Prostate gland (tissue), 2 donors: ENCODE results near the gene CLEC1B. TPM values are rescaled to one million over a fixed set of nuclear protein-coding genes. Genes with fewer than 3 reads are reported as not detected.
"Not testable (repeated sequence)": the region's sequence is repeated elsewhere in the genome, so short reads cannot be mapped to it uniquely, and the experiment has no call there.

Experiments used
- DNase-seq: peaks from one replicate; pipeline ENCODE4 v3.0.0-alpha.2; 2019; ENCODE audit warnings: low spot score
- H3K27ac ChIP-seq, 2 donors: fragments of 200-600 bp; sonication (generic); 2 replicates each; pipeline ENCODE4 v1.5.1; 2017 to 2019
- H3K27me3 ChIP-seq: fragments of 200-600 bp; sonication (generic); replicated peaks from 2 replicates; pipeline ENCODE4 v1.5.1; 2019; ENCODE audit not compliant: insufficient read depth
- H3K36me3 ChIP-seq, 2 donors: fragments of 200-600 bp; sonication (generic); 1 replicate in 1 of 2; 2 replicates in 1 of 2; pipeline versions ENCODE4 v1.5.1 to v1.8.1; 2017 to 2019
- H3K4me1 ChIP-seq: fragments of 200-600 bp; sonication (generic); replicated peaks from 2 replicates; pipeline ENCODE4 v1.5.1; 2019
- H3K4me3 ChIP-seq, 2 donors: fragments of 200-600 bp; sonication (generic); 2 replicates each; pipeline ENCODE4 v1.5.1; 2017 to 2019
- H3K9me3 ChIP-seq: fragments of 200-600 bp; sonication (generic); 2 replicates; pipeline ENCODE4 v1.5.1; 2017
- POLR2A ChIP-seq: fragments of 450-650 bp; IDR thresholded peaks from one replicate; pipeline ENCODE4 v1.6.1; 2016; ENCODE audit warnings: antibody characterized with exemption, mild to moderate bottlenecking
- POLR2AphosphoS5 ChIP-seq: sonication (generic); formaldehyde crosslinking; IDR thresholded peaks from one replicate; pipeline ENCODE4 v1.6.1; 2017; ENCODE audit warnings: antibody characterized with exemption
- WGBS: methylation state at CpG from one replicate; pipeline ENCODE4 v1.1.5; 2018; 5-methylcytosine and 5-hydroxymethylcytosine counted together
- intact Hi-C: fragments of 100-400 bp; cut with DNase I; formaldehyde crosslinking; loops from one replicate; pipeline ENCODE4 v1.14.2; 2022
- total RNA-seq, 2 donors: library from RNA; depleted of rRNA; stranded (reverse); fragments of >200 nt; gene quantifications; one replicate each; pipeline ENCODE4 v1.1.0, GENCODE V29; 2016
- TF ChIP-seq, protein P1 (sequence below), 4 experiments: fragments of 200-600 bp in 2 of 4; fragments of 450-650 bp in 2 of 4; sonication (generic) in 2 of 4; IDR thresholded peaks; 1 replicate in 3 of 4; 2 replicates in 1 of 4; pipeline ENCODE4 v1.5.1; 2016 to 2019; ENCODE audit warnings: antibody characterized with exemption in 4 of 4, mild to moderate bottlenecking in 2 of 4, moderate library complexity in 2 of 4

Gene CLEC1B
- total RNA-seq, 2 donors from 2014 or later: 1.5 TPM; not detected in 1

DNA sequence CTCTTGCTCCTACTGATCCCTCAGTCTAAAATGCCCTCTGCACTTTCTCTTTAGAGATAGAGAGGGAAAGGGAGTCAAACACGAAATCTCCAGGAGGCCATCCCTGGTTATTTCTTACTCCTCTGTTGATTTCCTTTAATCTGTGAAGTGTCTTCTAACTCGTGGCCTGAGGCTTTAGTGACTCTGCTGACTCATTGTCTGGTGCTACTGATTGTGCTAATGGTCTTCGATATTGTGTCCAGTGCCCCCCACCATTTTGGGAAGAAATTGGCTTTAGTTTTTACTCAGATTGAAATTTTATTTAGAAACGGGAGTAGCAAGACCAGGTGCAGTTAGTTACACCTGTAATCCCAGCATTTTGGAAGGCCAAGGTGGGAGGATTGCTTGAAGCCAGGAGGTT, 32.4 kb upstream of the CLEC1B start:
- Histone ChIP-seq H3K4me1 (no peaks in the 10 kb centered on the region), H3K27ac (no peak overlapping the region), H3K27me3 (no peaks in the 10 kb centered on the region), H3K4me3 (no peak overlapping the region), H3K9me3 (no peaks in the 10 kb centered on the region), H3K36me3 (no peaks in the 10 kb centered on the region)
- WGBS: 74% methylated on average over 4 of the region's 4 CpGs
- TF ChIP-seq POLR2A: no peak
- TF ChIP-seq, protein P1, sequence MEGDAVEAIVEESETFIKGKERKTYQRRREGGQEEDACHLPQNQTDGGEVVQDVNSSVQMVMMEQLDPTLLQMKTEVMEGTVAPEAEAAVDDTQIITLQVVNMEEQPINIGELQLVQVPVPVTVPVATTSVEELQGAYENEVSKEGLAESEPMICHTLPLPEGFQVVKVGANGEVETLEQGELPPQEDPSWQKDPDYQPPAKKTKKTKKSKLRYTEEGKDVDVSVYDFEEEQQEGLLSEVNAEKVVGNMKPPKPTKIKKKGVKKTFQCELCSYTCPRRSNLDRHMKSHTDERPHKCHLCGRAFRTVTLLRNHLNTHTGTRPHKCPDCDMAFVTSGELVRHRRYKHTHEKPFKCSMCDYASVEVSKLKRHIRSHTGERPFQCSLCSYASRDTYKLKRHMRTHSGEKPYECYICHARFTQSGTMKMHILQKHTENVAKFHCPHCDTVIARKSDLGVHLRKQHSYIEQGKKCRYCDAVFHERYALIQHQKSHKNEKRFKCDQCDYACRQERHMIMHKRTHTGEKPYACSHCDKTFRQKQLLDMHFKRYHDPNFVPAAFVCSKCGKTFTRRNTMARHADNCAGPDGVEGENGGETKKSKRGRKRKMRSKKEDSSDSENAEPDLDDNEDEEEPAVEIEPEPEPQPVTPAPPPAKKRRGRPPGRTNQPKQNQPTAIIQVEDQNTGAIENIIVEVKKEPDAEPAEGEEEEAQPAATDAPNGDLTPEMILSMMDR (IDR thresholded peaks at IDR 0.05): no peak
- no peak for TF ChIP-seq POLR2AphosphoS5
- DNase-seq: no peak
- intact Hi-C loops: loop anchor here (10.0 kb wide), 1 partner anchor 103 kb away; the partner anchor contains the start of gene CLEC7A

DNA sequence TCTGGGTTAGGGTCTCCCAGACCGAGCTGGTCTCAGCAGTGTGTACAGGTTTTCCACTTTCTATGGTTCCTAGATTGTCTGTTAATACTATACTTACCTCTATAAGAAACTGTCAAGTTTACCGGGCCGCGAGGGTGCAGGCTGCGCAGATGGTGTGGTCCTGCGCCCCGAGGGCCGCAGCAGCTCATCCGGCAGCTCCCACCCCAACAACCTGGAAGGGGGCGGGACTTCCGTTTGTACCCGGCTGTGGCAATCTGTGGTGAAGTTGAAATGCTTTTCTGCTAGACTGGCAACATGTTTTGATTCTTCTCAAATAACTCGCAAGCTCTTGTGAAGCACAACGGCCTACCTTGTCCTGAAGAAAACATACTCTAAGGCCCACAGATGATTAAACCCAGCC, 31.5 kb upstream of the CLEC1B start, which contains the start of gene CLEC9A:
Gene CLEC9A, plus strand, starts transcription at position 237 of the 400 bp plus-strand sequence. CDS start 22,006 bp downstream, outside the sequence.
- no peaks in the 10 kb centered on the region for H3K4me1 ChIP-seq
- TF ChIP-seq, protein P1 (IDR thresholded peaks at IDR 0.05): no peak
- TF ChIP-seq POLR2A (no peak), POLR2AphosphoS5 (no peak)
- H3K27ac ChIP-seq: no peak within 1 kb of the TSS
- no peaks in the 10 kb centered on the region for H3K36me3 ChIP-seq
- no peaks in the 10 kb centered on the region for H3K9me3 ChIP-seq
- 94% methylated on average over 14 of the region's 14 CpGs for WGBS
- intact Hi-C loops: loop anchor here (10.0 kb wide), 1 partner anchor 104 kb away; the partner anchor contains the start of gene CLEC7A
- no peaks in the 10 kb centered on the region for H3K27me3 ChIP-seq
- no peak within 1 kb of the TSS for H3K4me3 ChIP-seq
- DNase-seq: no peak

DNA sequence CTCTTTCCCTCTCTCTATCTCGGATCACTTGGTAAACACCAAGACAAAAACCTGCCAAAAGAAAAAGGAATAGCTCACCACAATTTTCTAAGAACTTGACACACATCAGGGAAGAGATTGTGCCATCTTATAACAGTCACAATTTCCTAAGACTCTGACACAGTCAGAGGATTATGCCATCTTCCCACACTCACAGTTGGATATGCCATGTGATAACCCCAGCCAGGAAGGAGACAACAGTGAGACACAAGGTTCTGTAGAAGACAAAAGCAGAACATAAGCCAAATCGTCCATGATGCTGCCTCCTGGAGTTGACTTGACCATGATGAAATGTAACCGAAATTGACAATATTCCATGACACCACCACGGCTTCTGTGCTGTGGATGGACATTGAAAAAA, 28.8 kb upstream of the CLEC1B start:
- H3K36me3 ChIP-seq: no peaks in the 10 kb centered on the region

DNA sequence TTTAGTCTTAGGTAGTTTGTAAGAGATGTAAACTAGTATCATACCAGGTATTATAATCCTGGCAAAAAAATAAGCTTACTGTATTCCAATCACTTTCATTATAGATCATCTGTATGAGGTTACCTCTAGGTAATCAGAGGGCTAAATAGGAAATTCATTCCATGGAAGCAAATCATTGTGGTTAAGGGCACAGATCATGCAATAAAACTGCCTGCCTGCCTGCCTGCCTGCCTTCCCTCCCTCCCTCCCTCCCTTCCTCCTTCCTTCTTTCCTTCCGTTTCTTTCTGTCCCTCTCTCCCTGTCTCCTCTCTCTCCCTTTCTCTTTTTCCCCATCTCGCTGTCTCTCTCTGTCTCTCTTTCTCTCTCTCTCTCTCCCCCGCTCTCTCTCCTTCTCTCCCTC, 28.4 kb upstream of the CLEC1B start:
- Histone ChIP-seq H3K27ac (no peak overlapping the region), H3K36me3 (no peaks in the 10 kb centered on the region), H3K4me1 (no peaks in the 10 kb centered on the region), H3K9me3 (no peaks in the 10 kb centered on the region), H3K27me3 (no peaks in the 10 kb centered on the region), H3K4me3 (no peak overlapping the region)
- DNase-seq: no peak
- WGBS: 62% methylated on average over 3 of the region's 3 CpGs
- no peak for TF ChIP-seq POLR2A
- TF ChIP-seq, protein P1 (IDR thresholded peaks at IDR 0.05): no peak
- TF ChIP-seq POLR2AphosphoS5: no peak
- intact Hi-C loops: no loop called here

More for the DNA sequence above, 28.8 kb upstream of the CLEC1B start:
- no peak for TF ChIP-seq POLR2A
- TF ChIP-seq, protein P1 (IDR thresholded peaks at IDR 0.05): no peak
- no peaks in the 10 kb centered on the region for H3K9me3 ChIP-seq
- no peak overlapping the region for H3K4me3 ChIP-seq
- intact Hi-C loops: no loop called here
- DNase-seq: no peak
- no peak overlapping the region for H3K27ac ChIP-seq
- H3K4me1 ChIP-seq: no peaks in the 10 kb centered on the region
- no peaks in the 10 kb centered on the region for H3K27me3 ChIP-seq
- WGBS: 59% methylated on average over 4 of the region's 4 CpGs

DNA sequence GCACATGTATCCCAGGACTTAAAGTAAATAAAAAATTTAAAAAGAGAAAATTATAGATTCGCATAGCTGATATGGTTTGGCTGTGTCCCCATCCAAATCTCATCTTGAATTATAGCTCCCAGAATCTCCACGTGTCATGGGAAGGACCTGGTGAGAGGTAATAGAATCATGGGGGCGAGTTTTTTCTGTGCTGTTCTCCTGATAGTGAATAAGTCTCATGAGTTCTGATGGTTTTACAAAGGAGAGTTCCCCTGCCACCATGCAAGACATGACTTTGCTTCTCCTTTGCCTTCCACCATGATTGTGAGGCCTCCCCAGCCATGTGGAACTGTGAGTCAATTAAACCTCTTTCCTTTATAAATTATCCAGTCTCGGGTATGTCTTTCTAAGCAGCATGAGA, 27.7 kb upstream of the CLEC1B start:
- intact Hi-C loops, DNase-seq, H3K36me3 ChIP-seq, H3K4me1 ChIP-seq, H3K4me3 ChIP-seq, H3K27ac ChIP-seq, H3K9me3 ChIP-seq, H3K27me3 ChIP-seq: not testable (repeated sequence)
- WGBS: 94% methylated on average over 4 of the region's 4 CpGs
